IMR-90 (cell line): Measurements from ENCODE around the gene TMEM63A. TPM values are rescaled to one million over a fixed set of nuclear protein-coding genes. Genes with fewer than 3 reads are reported as not detected.

ENCODE experiments used
- ATAC-seq: fragments of 200-7000 bp; cut with Tn5 transposase; 2 replicates; pipeline ENCODE4 v1.9.1; 2020; ENCODE audit warnings: low read depth, mild to moderate bottlenecking, moderate library complexity
- BruUV-seq: library from RNA; stranded (reverse); fragments of 400-500 nt; replicated peaks from 2 replicates; lab custom pipeline; 2021; lab: Mats Ljungman, UMichigan
- CTCF ChIA-PET: fragments of 300-600 bp; formaldehyde crosslinking; extraction: SDS; loops from one replicate; lab custom pipeline; 2021; ENCODE audit warnings: antibody characterized with exemption; lab: Yijun Ruan, JAX
- POLR2A ChIA-PET: fragments of 300-600 bp; sonication (Branson Sonifier 250); formaldehyde crosslinking; loops from one replicate; lab custom pipeline; 2022; ENCODE audit warnings: antibody characterized with exemption; ENCODE audit not compliant: unreplicated experiment; lab: Charles Lee
- DNase-seq: peaks from one replicate; pipeline ENCODE4 v3.0.0; 2013
- H2AFZ ChIP-seq: replicated peaks from 2 replicates; pipeline ENCODE3; 2013; ENCODE audit warnings: low read length, mild to moderate bottlenecking; ENCODE audit not compliant: poor library complexity
- H2AK5ac ChIP-seq: 2 replicates; pipeline ENCODE4 v1.6.1; 2013; ENCODE audit warnings: low read depth, low read length, inconsistent platforms
- H2AK9ac ChIP-seq: replicated peaks from 2 replicates; pipeline ENCODE3; 2013; ENCODE audit warnings: mild to moderate bottlenecking, low read depth, low read length, moderate library complexity; ENCODE audit not compliant: poor library complexity
- H2BK120ac ChIP-seq: 2 replicates; pipeline ENCODE4 v1.6.1; 2013; ENCODE audit warnings: low read depth, low read length, inconsistent platforms
- H2BK15ac ChIP-seq: 3 replicates; pipeline ENCODE4 v1.6.1; 2013; ENCODE audit warnings: low read depth, low read length, inconsistent platforms
- H2BK20ac ChIP-seq: 2 replicates; pipeline ENCODE4 v1.6.1; 2013; ENCODE audit warnings: low read depth, mild to moderate bottlenecking, inconsistent platforms, low read length, moderate library complexity
- H2BK5ac ChIP-seq: 2 replicates; pipeline ENCODE4 v1.6.1; 2013; ENCODE audit warnings: mild to moderate bottlenecking, low read depth, low read length, inconsistent platforms; ENCODE audit not compliant: poor library complexity, severe bottlenecking
- H3K14ac ChIP-seq: replicated peaks from 2 replicates; pipeline ENCODE4 v1.6.1; 2013; ENCODE audit warnings: low read depth, low read length, inconsistent platforms
- H3K18ac ChIP-seq: 2 replicates; pipeline ENCODE4 v1.6.1; 2013; ENCODE audit warnings: low read depth, low read length, control low read depth
- H3K23ac ChIP-seq: 2 replicates; pipeline ENCODE4 v1.6.1; 2013; ENCODE audit warnings: low read depth, low read length, inconsistent platforms
- H3K27ac ChIP-seq: 2 replicates; pipeline ENCODE4 v1.5.1; 2013; ENCODE audit warnings: mild to moderate bottlenecking, control low read depth, low read length; ENCODE audit not compliant: insufficient read depth
- H3K27me3 ChIP-seq: 2 replicates; pipeline ENCODE4 v1.6.1; 2013; ENCODE audit warnings: low read length; ENCODE audit not compliant: control insufficient read depth, insufficient read depth
- H3K36me3 ChIP-seq: 2 replicates; pipeline ENCODE4 v1.6.1; 2013; ENCODE audit warnings: low read length, mixed read lengths; ENCODE audit not compliant: control insufficient read depth, insufficient read depth
- H3K4ac ChIP-seq: 2 replicates; pipeline ENCODE4 v1.6.1; 2013; ENCODE audit warnings: low read depth, low read length, inconsistent platforms
- H3K4me1 ChIP-seq: 2 replicates; pipeline ENCODE4 v1.6.1; 2013; ENCODE audit warnings: low read length, mixed read lengths; ENCODE audit not compliant: control insufficient read depth, insufficient read depth
- H3K4me2 ChIP-seq: 2 replicates; pipeline ENCODE4 v1.6.1; 2013; ENCODE audit warnings: low read depth, mild to moderate bottlenecking, control low read depth, low read length, moderate library complexity
- H3K4me3 ChIP-seq: 2 replicates; pipeline ENCODE4 v1.5.1; 2013; ENCODE audit warnings: low read depth, mild to moderate bottlenecking, control low read depth, low read length, moderate library complexity; ENCODE audit not compliant: insufficient read depth
- H3K56ac ChIP-seq: 2 replicates; pipeline ENCODE4 v1.6.1; 2013; ENCODE audit warnings: low read length, inconsistent platforms; ENCODE audit not compliant: insufficient read depth; ENCODE audit errors: extremely low read depth
- H3K79me1 ChIP-seq, 2 experiments: 2 replicates each; pipeline ENCODE4 v1.6.1; 2013; ENCODE audit warnings: low read length in 2 of 2, inconsistent platforms in 1 of 2, low read depth in 1 of 2
- H3K9ac ChIP-seq: 2 replicates; pipeline ENCODE4 v1.6.1; 2013; ENCODE audit warnings: low read depth, low read length, control low read depth
- H3K9me1 ChIP-seq: 2 replicates; pipeline ENCODE4 v1.6.1; 2013; ENCODE audit warnings: low read length, inconsistent platforms; ENCODE audit not compliant: insufficient read depth
- H3K9me3 ChIP-seq: 2 replicates; pipeline ENCODE4 v1.6.1; 2013; ENCODE audit warnings: low read length; ENCODE audit not compliant: control insufficient read depth, insufficient read depth
- H4K20me1 ChIP-seq: 2 replicates; pipeline ENCODE4 v1.6.1; 2013; ENCODE audit warnings: low read length, inconsistent platforms; ENCODE audit not compliant: insufficient read depth
- H4K5ac ChIP-seq: 2 replicates; pipeline ENCODE4 v1.6.1; 2013; ENCODE audit warnings: mild to moderate bottlenecking, low read depth, low read length, control low read depth
- H4K8ac ChIP-seq, 2 experiments: 2 replicates each; pipeline ENCODE4 v1.6.1; 2013; ENCODE audit warnings: low read depth in 2 of 2, low read length in 2 of 2, control low read depth in 1 of 2, inconsistent platforms in 1 of 2
- H4K91ac ChIP-seq: 2 replicates; pipeline ENCODE4 v1.6.1; 2013; ENCODE audit warnings: low read depth, low read length, inconsistent platforms; ENCODE audit not compliant: insufficient read depth
- BHLHE40 ChIP-seq: fragments of 150-350 bp; IDR thresholded peaks from 2 replicates; pipeline ENCODE4 v1.6.1; 2016; ENCODE audit warnings: mild to moderate bottlenecking, low read depth, low read length
- CHD1 ChIP-seq: IDR thresholded peaks from 2 replicates; pipeline ENCODE4 v1.6.1; 2012; ENCODE audit warnings: low read depth, low read length, improper control_type of control experiment
- FOS ChIP-seq: fragments of 150-350 bp; IDR thresholded peaks from 2 replicates; pipeline ENCODE4 v1.6.1; 2016; ENCODE audit warnings: low read depth, low read length
- MAFK ChIP-seq: IDR thresholded peaks from 2 replicates; pipeline ENCODE4 v1.6.1; 2012; ENCODE audit warnings: low read depth, low read length, improper control_type of control experiment
- MAZ ChIP-seq: IDR thresholded peaks from 2 replicates; pipeline ENCODE4 v1.6.1; 2012; ENCODE audit warnings: low read depth, mild to moderate bottlenecking, low read length, improper control_type of control experiment, moderate library complexity, borderline replicate concordance
- MXI1 ChIP-seq: IDR thresholded peaks from 2 replicates; pipeline ENCODE4 v1.6.1; 2012; ENCODE audit warnings: low read depth, mild to moderate bottlenecking, low read length, moderate library complexity, borderline replicate concordance
- NFE2L2 ChIP-seq: fragments of 150-350 bp; IDR thresholded peaks from 2 replicates; pipeline ENCODE4 v1.6.1; 2016; ENCODE audit warnings: low read depth, mild to moderate bottlenecking, low read length
- POLR2A ChIP-seq: IDR thresholded peaks from 2 replicates; pipeline ENCODE4 v1.6.1; 2012; ENCODE audit warnings: mild to moderate bottlenecking, low read depth, low read length
- RAD21 ChIP-seq: IDR thresholded peaks from 2 replicates; pipeline ENCODE4 v1.6.1; 2012; ENCODE audit warnings: low read length, improper control_type of control experiment
- RFX5 ChIP-seq: IDR thresholded peaks from 2 replicates; pipeline ENCODE4 v1.8.0; 2012; ENCODE audit warnings: low read depth, mild to moderate bottlenecking, low read length, moderate library complexity
- SMC3 ChIP-seq: fragments of 150-350 bp; IDR thresholded peaks from 2 replicates; pipeline ENCODE4 v1.6.1; 2016; ENCODE audit warnings: low read depth, mild to moderate bottlenecking, antibody characterized with exemption, low read length, moderate library complexity
- WGBS, 2 experiments: methylation state at CpG; one replicate each; pipeline versions ENCODE4 v1.1.5 to v1.1.7; 2013; ENCODE audit warnings: missing lambda C conversion rate in 2 of 2; ENCODE audit not compliant: insufficient read length in 1 of 2; ENCODE audit errors: extremely low coverage in 2 of 2; 5-methylcytosine and 5-hydroxymethylcytosine counted together
- dilution Hi-C: fragments of 300-500 bp; cut with HindIII; formaldehyde crosslinking; loops from one replicate; pipeline ENCODE4 v1.14.3; 2018; ENCODE audit warnings: low sequenced_read_pairs; ENCODE audit not compliant: unreplicated experiment
- in situ Hi-C: fragments of 300-500 bp; cut with MboI; formaldehyde crosslinking; loops from 3 replicates; pipeline ENCODE4 v1.14.3; 2019; ENCODE audit warnings: low sequenced_read_pairs, inconsistent platforms, mixed read lengths
- intact Hi-C: fragments of 100-400 bp; cut with micrococcal nuclease; formaldehyde crosslinking; loops from 2 replicates; pipeline ENCODE4 v1.10.0; 2022
- polyA plus RNA-seq, 3 experiments: library from polyadenylated mRNA; depleted of rRNA; stranded (reverse); fragments of >200 nt; gene quantifications; 2 replicates each; pipeline ENCODE4 v1.2.3, GENCODE V29; 2012; ENCODE audit warnings: low replicate concordance in 1 of 3
- total RNA-seq: library from RNA; depleted of rRNA; stranded (reverse); fragments of >200 nt; gene quantifications from 2 replicates; pipeline ENCODE4 v1.2.3, GENCODE V29; 2012
- TF ChIP-seq, protein P1 (sequence below): fragments of 150-350 bp; IDR thresholded peaks from 2 replicates; pipeline ENCODE4 v1.6.1; 2016; ENCODE audit warnings: low read depth, mild to moderate bottlenecking, low read length, moderate library complexity, borderline replicate concordance
- TF ChIP-seq, protein P2 (sequence below): conservative IDR thresholded peaks from 2 replicates; pipeline ENCODE4 v1.5.1; 2012; ENCODE audit warnings: mild to moderate bottlenecking, low read depth, low read length, improper control_type of control experiment
- TF ChIP-seq, protein P3 (sequence below): fragments of 150-350 bp; IDR thresholded peaks from 2 replicates; pipeline ENCODE4 v1.6.1; 2017; ENCODE audit warnings: mild to moderate bottlenecking, antibody characterized with exemption, low read length, low read depth

Gene TMEM63A
- total and polyA plus RNA-seq, 2 of the 4 experiments (the other 2 are of a cell fraction), result 4.7 to 23.3 TPM

DNA sequence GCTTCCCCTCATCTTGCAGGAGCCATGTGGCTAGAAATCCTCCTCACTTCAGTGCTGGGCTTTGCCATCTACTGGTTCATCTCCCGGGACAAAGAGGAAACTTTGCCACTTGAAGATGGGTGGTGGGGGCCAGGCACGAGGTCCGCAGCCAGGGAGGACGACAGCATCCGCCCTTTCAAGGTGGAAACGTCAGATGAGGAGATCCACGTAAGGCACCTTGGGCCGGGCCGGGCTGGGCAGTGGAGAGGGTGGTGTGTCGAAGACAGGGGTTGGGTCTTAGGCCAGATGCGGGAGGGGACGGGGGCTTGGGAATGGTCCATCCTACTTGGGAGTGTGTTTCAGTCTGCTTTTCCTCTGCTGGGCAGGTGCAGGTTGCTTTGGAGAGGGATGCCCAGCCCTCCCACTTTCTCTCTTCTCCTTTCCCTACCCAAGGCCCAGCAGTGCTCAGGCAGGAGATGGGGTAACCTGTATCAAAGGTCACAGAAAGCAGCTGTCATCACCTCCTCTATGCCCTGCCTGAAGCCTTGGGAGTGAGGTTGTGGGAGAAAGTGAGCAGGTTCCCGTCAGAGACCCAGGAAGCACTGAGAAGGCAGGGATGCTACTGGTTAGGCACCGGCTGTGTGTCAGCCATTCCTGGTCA lies 53.4 kb downstream of the TMEM63A start:
- H3K4me3 ChIP-seq, result no peak overlapping the region
- H3K4me1 ChIP-seq, result no peaks in the 10 kb centered on the region
- intact Hi-C loops (no loop called here), dilution Hi-C loops (no loop called here), in situ Hi-C loops (no loop called here)
- H3K56ac ChIP-seq, result no peak overlapping the region
- H3K4ac ChIP-seq, result no peak overlapping the region
- ChIA-PET POLR2A (no interaction called here), CTCF (interaction anchor here (0.5 kb wide), 1 partner anchor 314 kb away, joined by 4 read pairs; no protein-coding TSS in a partner anchor)
- H2AK9ac ChIP-seq, result no peak overlapping the region
- no peak overlapping the region for H2AFZ ChIP-seq
- WGBS, 2 experiments, result 100% methylated on average over 3 of the region's 14 CpGs; no CpG with 5 or more reads in 1 of the 2 experiments
- no peaks in the 10 kb centered on the region for H3K79me1 ChIP-seq
- ATAC-seq, result no peak
- no peaks in the 10 kb centered on the region for H3K9me3 ChIP-seq
- H2BK120ac ChIP-seq, result no peak overlapping the region
- TF ChIP-seq, protein P1, sequence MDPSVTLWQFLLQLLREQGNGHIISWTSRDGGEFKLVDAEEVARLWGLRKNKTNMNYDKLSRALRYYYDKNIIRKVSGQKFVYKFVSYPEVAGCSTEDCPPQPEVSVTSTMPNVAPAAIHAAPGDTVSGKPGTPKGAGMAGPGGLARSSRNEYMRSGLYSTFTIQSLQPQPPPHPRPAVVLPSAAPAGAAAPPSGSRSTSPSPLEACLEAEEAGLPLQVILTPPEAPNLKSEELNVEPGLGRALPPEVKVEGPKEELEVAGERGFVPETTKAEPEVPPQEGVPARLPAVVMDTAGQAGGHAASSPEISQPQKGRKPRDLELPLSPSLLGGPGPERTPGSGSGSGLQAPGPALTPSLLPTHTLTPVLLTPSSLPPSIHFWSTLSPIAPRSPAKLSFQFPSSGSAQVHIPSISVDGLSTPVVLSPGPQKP, result no peak
- no peak for TF ChIP-seq MAZ
- no peak for TF ChIP-seq BHLHE40
- TF ChIP-seq RAD21, result no peak
- TF ChIP-seq FOS, result no peak
- TF ChIP-seq, protein P2, sequence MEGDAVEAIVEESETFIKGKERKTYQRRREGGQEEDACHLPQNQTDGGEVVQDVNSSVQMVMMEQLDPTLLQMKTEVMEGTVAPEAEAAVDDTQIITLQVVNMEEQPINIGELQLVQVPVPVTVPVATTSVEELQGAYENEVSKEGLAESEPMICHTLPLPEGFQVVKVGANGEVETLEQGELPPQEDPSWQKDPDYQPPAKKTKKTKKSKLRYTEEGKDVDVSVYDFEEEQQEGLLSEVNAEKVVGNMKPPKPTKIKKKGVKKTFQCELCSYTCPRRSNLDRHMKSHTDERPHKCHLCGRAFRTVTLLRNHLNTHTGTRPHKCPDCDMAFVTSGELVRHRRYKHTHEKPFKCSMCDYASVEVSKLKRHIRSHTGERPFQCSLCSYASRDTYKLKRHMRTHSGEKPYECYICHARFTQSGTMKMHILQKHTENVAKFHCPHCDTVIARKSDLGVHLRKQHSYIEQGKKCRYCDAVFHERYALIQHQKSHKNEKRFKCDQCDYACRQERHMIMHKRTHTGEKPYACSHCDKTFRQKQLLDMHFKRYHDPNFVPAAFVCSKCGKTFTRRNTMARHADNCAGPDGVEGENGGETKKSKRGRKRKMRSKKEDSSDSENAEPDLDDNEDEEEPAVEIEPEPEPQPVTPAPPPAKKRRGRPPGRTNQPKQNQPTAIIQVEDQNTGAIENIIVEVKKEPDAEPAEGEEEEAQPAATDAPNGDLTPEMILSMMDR, result no peak
- no peak for TF ChIP-seq RFX5
- TF ChIP-seq, protein P3, sequence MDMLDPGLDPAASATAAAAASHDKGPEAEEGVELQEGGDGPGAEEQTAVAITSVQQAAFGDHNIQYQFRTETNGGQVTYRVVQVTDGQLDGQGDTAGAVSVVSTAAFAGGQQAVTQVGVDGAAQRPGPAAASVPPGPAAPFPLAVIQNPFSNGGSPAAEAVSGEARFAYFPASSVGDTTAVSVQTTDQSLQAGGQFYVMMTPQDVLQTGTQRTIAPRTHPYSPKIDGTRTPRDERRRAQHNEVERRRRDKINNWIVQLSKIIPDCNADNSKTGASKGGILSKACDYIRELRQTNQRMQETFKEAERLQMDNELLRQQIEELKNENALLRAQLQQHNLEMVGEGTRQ, result no peak
- TF ChIP-seq MXI1, result no peak
- TF ChIP-seq CHD1, result no peak
- TF ChIP-seq SMC3, result no peak
- TF ChIP-seq MAFK, result no peak
- TF ChIP-seq NFE2L2, result no peak
- no peak for TF ChIP-seq POLR2A
- H3K14ac ChIP-seq, result no peak overlapping the region
- no peak overlapping the region for H4K91ac ChIP-seq
- BruUV-seq, result no TSS peak
- H2BK20ac ChIP-seq, result no peak overlapping the region
- no peak for DNase-seq
- H4K20me1 ChIP-seq, result no peaks in the 10 kb centered on the region; the same call in 1 of the 2 replicates
- H3K27me3 ChIP-seq, result no peaks in the 10 kb centered on the region
- H3K27ac ChIP-seq, result no peak overlapping the region
- no peak overlapping the region for H3K4me2 ChIP-seq
- no peak overlapping the region for H4K5ac ChIP-seq
- H3K9me1 ChIP-seq, result 0 out of 2 replicates have a peak, but pooled peaks cover 5% of the 10 kb centered on the region
- H2AK5ac ChIP-seq, result no peak overlapping the region
- no peak overlapping the region for H2BK5ac ChIP-seq
- H3K36me3 ChIP-seq, result peaks cover 16% of the 10 kb centered on the region
- no peak overlapping the region for H4K8ac ChIP-seq
- H3K9ac ChIP-seq, result no peak overlapping the region
- H3K18ac ChIP-seq, result no peak overlapping the region
- H2BK15ac ChIP-seq, result no peak overlapping the region
- no peak overlapping the region for H3K23ac ChIP-seq
